Upper lobe of left lung (tissue), 4 donors: ENCODE data around the gene ARID1B.

Experiments used
- POLR2A ChIP-seq, 4 donors: fragments of 450-650 bp; IDR thresholded peaks; one replicate each; pipeline ENCODE4 v1.5.1; 2016 to 2017; ENCODE audit warnings: antibody characterized with exemption in 4 of 4, mild to moderate bottlenecking in 2 of 4
- POLR2AphosphoS5 ChIP-seq, 2 donors: sonication (generic); formaldehyde crosslinking; IDR thresholded peaks; one replicate each; pipeline ENCODE4 v1.5.1; 2017; ENCODE audit warnings: antibody characterized with exemption in 2 of 2

DNA sequence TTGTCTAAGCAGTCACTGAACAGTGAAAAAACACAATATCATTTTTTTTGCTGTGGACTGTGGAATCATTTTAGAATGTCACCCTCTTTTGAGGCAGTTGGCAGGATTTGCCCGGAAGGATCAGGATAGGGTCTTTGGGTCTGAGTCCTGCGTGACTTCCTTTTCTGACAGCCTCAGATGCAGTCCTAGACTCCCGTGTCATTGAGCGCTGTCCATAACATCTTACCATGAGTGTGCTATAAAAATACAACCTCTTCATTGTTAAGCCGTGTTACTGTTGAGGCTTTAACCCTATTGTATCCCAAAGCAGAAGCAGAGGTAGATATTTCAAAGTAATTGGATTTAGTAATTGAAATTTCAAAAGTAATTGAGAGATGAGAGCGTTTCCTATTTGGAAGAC lies 30.6 kb downstream of the ARID1B start:
- TF ChIP-seq POLR2A (IDR thresholded peaks at IDR 0.05) (no peak), POLR2AphosphoS5 (IDR thresholded peaks at IDR 0.05) (no peak)
